Spleen (tissue), 7 donors: ENCODE results near the gene DUSP22.

ENCODE experiments used
- CTCF ChIP-seq, 11 experiments: fragments of 200-600 bp in 7 of 11; fragments of 450-650 bp in 4 of 11; sonication (generic) in 4 of 11; IDR thresholded peaks in 8 of 11; conservative IDR thresholded peaks in 3 of 11; 1 replicate in 7 of 11; 2 replicates in 4 of 11; pipeline versions ENCODE4 v1.4.0 to v1.8.0; 2016 to 2021; ENCODE audit warnings: antibody characterized with exemption in 11 of 11, inconsistent platforms in 4 of 11, mild to moderate bottlenecking in 1 of 11
- POLR2A ChIP-seq, 3 donors: fragments of 450-650 bp; IDR thresholded peaks; one replicate each; pipeline ENCODE4 v1.5.1; 2017; ENCODE audit warnings: antibody characterized with exemption in 3 of 3, mild to moderate bottlenecking in 1 of 3
- POLR2AphosphoS5 ChIP-seq, 3 donors: sonication (generic); formaldehyde crosslinking; IDR thresholded peaks; one replicate each; pipeline ENCODE4 v1.5.1; 2017; ENCODE audit warnings: antibody characterized with exemption in 3 of 3
- donor health status: DM: no; HTN: no; CAD: no; lungs with moderate emphysema.
- donor health status: DM: no; HTN: no; CAD: no.
- donor health status: DM: no; HTN: no; CAD: no.

GRCh38 chr6:309947-310346, 17.7 kb downstream of the DUSP22 start:
- TF ChIP-seq POLR2A (IDR thresholded peaks at IDR 0.05) (no peak), CTCF (IDR thresholded peaks at IDR 0.05 in 8 of 11, conservative IDR thresholded peaks at IDR 0.05 in 3 of 11) (no peak), POLR2AphosphoS5 (IDR thresholded peaks at IDR 0.05) (no peak)
